ENCODE measurements around the gene HINT2.

Gene HINT2

GRCh38 chr9:35811381-35812024 lies 3.3 kb downstream of the HINT2 start:
- DNase-seq = no peak

- no peak for DNase-seq
These were observed 4.7 kb downstream of the HINT2 start for GRCh38 chr9:35810122-35810521.

- DNase-seq = no peak
These were observed 6.4 kb downstream of the HINT2 start for GRCh38 chr9:35808433-35808832.

GRCh38 chr9:35806101-35806500 lies 8.7 kb downstream of the HINT2 start:
- no peak for DNase-seq

GRCh38 chr9:35801328-35802128 lies 13.3 kb downstream of the HINT2 start:
- no peak for DNase-seq

- DNase-seq = no peak
These were observed 14.3 kb downstream of the HINT2 start for GRCh38 chr9:35800530-35800929.

- no peak for DNase-seq
These were observed 16.0 kb downstream of the HINT2 start for GRCh38 chr9:35798658-35799374.

GRCh38 chr9:35797311-35798109 lies 17.3 kb downstream of the HINT2 start:
- DNase-seq = no peak

- no peak for DNase-seq
These were observed 19.1 kb downstream of the HINT2 start for GRCh38 chr9:35795695-35796094.

- no peak for DNase-seq
These were observed 21.4 kb downstream of the HINT2 start for GRCh38 chr9:35793461-35793860.

- DNase-seq = no peak
These were observed 22.0 kb downstream of the HINT2 start for GRCh38 chr9:35792826-35793225.

- no peak for DNase-seq
These were observed 22.6 kb downstream of the HINT2 start for GRCh38 chr9:35792024-35792813.

- no peak for DNase-seq
These were observed 23.4 kb downstream of the HINT2 start, which contains the start of gene NPR2 for GRCh38 chr9:35791297-35791921. Gene NPR2 (plus strand): TSS chr9:35791591. CDS start chr9:35792409, 818 bp downstream.

- DNase-seq = peak; percentile 61
These were observed 24.2 kb downstream of the HINT2 start for GRCh38 chr9:35790385-35791296.

GRCh38 chr9:35790025-35790384 lies 24.8 kb downstream of the HINT2 start:
- no peak for DNase-seq

GRCh38 chr9:35789541-35789940 lies 25.3 kb downstream of the HINT2 start:
- no peak for DNase-seq

GRCh38 chr9:35783418-35783817 lies 31.4 kb downstream of the HINT2 start:
- no peak for DNase-seq

GRCh38 chr9:35781066-35781465 lies 33.8 kb downstream of the HINT2 start:
- no peak for DNase-seq

- no peak for DNase-seq
These were observed 36.3 kb downstream of the HINT2 start for GRCh38 chr9:35778496-35778895.

GRCh38 chr9:35776018-35776417 lies 38.8 kb downstream of the HINT2 start:
- DNase-seq = peak; percentile 78

Measured in NCI-H748 treated with DMSO at 0.1 percent for 48 hours (cell line).